Activated CD4-positive, CD25-positive, alpha-beta regulatory T cell treated with anti-CD3 and anti-CD28 coated beads, Interleukin-2, amount 50 U/mL, for 24 hours (primary cell): ENCODE results near the gene GALK1.
"Not testable (repeated sequence)": the region's sequence is repeated elsewhere in the genome, so short reads cannot be mapped to it uniquely, and the experiment has no call there.

Experiments
- ATAC-seq, 2 donors: fragments of 150-1000 bp; cut with Tn5 transposase; one replicate each; pipeline ENCODE4 v1.10.0; 2021; ENCODE audit warnings: mild to moderate bottlenecking in 1 of 2, moderate library complexity in 1 of 2

Gene GALK1

GRCh38 chr17:75783803-75784472, 18.9 kb upstream of the GALK1 start:
- ATAC-seq: no peak

- ATAC-seq: peak; percentile 12 to 24
Measured at GRCh38 chr17:75783069-75783783, 18.2 kb upstream of the GALK1 start.

GRCh38 chr17:75779987-75780889, 15.2 kb upstream of the GALK1 start:
- ATAC-seq: no peak

GRCh38 chr17:75779250-75779986, 14.4 kb upstream of the GALK1 start:
- peak; percentile 72 to 73 for ATAC-seq

GRCh38 chr17:75778861-75779249, 13.9 kb upstream of the GALK1 start:
- peak; percentile 1 for ATAC-seq

GRCh38 chr17:75778066-75778860, 13.3 kb upstream of the GALK1 start:
- not testable (repeated sequence) for ATAC-seq

- ATAC-seq: no peak
Measured at GRCh38 chr17:75777296-75777922, 12.4 kb upstream of the GALK1 start.

GRCh38 chr17:75776386-75777295, 11.6 kb upstream of the GALK1 start:
- no peak for ATAC-seq

- ATAC-seq: no peak
Measured at GRCh38 chr17:75774991-75775668, 10.1 kb upstream of the GALK1 start.

GRCh38 chr17:75774471-75774990, 9.5 kb upstream of the GALK1 start:
- ATAC-seq: no peak

GRCh38 chr17:75773808-75774470, 8.9 kb upstream of the GALK1 start:
- no peak for ATAC-seq

- no peak for ATAC-seq
Measured at GRCh38 chr17:75773121-75773807, 8.3 kb upstream of the GALK1 start.

GRCh38 chr17:75771334-75772281, 6.6 kb upstream of the GALK1 start:
- no peak for ATAC-seq

GRCh38 chr17:75769536-75769935, 4.5 kb upstream of the GALK1 start:
- no peak for ATAC-seq

GRCh38 chr17:75767881-75768280, 2.9 kb upstream of the GALK1 start:
- no peak for ATAC-seq

- ATAC-seq: no peak
Measured at GRCh38 chr17:75765981-75766380, 989 bp upstream of the GALK1 start.

- ATAC-seq: no peak
Measured at GRCh38 chr17:75764417-75764710, 628 bp downstream of the GALK1 start.
